Measurements from ENCODE around the gene KRTAP10-12. TPM values are rescaled to one million over a fixed set of nuclear protein-coding genes. Genes with fewer than 3 reads are reported as not detected.

The KRTAP10-12 gene
- total RNA-seq, 1 experiment from 2014 or later = not detected

DNA sequence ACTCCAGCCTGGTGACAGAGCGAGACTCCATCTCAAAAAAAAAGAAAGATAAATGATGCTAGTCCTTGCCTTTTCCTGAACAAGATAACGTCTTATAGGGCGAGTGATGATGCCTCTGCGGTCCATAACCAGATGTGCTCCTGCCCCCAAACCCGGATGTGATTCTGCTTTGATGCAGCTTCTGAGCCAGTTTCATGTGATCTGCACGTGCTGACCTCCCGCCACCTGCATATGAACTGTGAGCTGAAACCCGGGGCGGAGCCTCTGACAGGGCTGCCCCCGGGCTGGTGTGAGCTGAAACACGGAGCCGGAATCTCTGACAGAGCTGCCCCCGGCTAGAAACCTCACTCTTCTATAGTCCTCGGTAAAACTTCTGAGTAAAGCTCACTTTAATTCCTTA is 43.8 kb upstream of the KRTAP10-12 start:
- Histone ChIP-seq H3K79me2 (ENCODE audit: low read length) (no peaks in the 10 kb centered on the region), H3K9me2 (replicated peaks; ENCODE audit: low read length) (no peaks in the 10 kb centered on the region), H3K27ac (ENCODE audit: low read length) (no peak overlapping the region), H3K4me1 (ENCODE audit: insufficient read depth, low read length) (no peaks in the 10 kb centered on the region), H3F3A (ENCODE audit: low read length, unreplicated experiment) (no peaks in the 10 kb centered on the region), H3K4me2 (ENCODE audit: low read length) (no peak overlapping the region), H3K9me3 (ENCODE audit: low read length) (0 out of 2 replicates have a peak, but pooled peaks cover 5% of the 10 kb centered on the region), H4K20me1 (ENCODE audit: low read length) (no peaks in the 10 kb centered on the region), H3K4me3 (ENCODE audit: low read length) (no peak overlapping the region), H3K9ac (ENCODE audit: low read length) (no peak overlapping the region), H3K36me3 (ENCODE audit: low read depth, low read length) (no peaks in the 10 kb centered on the region), H2AFZ (ENCODE audit: low read length) (no peak overlapping the region), H3K27me3 (ENCODE audit: low read length) (no peaks in the 10 kb centered on the region)
- TF ChIP-seq EZH2phosphoT487 (IDR thresholded peaks at IDR 0.05; ENCODE audit: borderline replicate concordance, low read length) = no peak
- no peak for TF ChIP-seq CTCF (conservative IDR thresholded peaks at IDR 0.05; ENCODE audit: low read depth, low read length)
- no peak for TF ChIP-seq EZH2 (IDR thresholded peaks at IDR 0.05; ENCODE audit: low read length, unreplicated experiment)
- POLR2A ChIA-PET (ENCODE audit: unreplicated experiment) = no interaction called here
- intact Hi-C loops (cut with micrococcal nuclease) = no loop called here
- no peak for DNase-seq
- CTCF ChIA-PET = no interaction called here
- no TSS peak for BruUV-seq (replicated peaks)
- no peak for ATAC-seq

DNA sequence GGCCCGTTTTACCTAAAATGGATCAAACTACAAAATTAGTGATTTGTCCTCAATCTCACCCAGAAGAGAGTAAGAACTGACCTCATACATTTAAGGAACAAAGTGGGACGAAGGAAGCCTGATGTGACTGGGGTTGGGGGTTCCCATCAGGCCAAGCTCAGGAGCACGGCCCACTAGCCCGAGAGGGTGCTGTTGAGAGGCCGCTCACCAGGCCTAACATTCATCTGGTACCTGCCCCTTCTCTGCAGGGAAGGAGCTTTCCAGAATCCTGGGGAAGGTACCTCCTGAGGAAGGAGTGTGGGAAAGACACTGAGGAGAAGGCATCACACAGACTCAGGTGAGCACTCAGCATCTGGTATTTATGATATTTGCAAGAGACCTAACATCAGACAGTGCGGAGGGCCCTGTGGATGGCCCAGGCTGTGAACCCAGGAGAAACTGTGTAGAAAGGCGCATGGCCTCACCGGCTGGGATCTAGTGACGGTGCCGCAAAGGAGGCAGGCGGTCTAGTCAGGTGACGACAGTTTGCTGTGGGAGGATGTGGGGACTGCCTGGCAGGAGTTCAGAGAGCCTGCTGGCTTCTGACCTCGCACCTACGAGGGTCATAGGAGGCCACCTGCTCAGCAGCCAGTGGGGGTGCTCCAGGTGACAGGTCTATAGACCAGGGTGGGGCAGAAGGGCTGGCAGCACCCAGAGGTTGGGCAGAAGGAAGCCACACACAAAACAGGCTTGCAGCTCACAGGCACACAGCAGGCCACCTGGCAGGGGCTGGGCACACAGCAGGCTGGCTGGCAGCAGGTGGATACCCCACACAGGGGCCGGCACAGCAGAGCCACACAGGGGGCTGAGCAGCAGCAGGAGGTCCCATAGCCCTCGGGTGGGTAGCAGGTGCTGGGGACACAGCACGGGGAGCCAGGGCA is 43.1 kb upstream of the KRTAP10-12 start:
- no peaks in the 10 kb centered on the region for H3K79me2 ChIP-seq (ENCODE audit: low read length)
- BruUV-seq (replicated peaks) = no TSS peak
- no peak overlapping the region for H2AFZ ChIP-seq (ENCODE audit: low read length)
- no peak for ATAC-seq
- TF ChIP-seq EZH2phosphoT487 (IDR thresholded peaks at IDR 0.05; ENCODE audit: borderline replicate concordance, low read length) = no peak
- TF ChIP-seq CTCF (conservative IDR thresholded peaks at IDR 0.05; ENCODE audit: low read depth, low read length) = no peak
- H3K4me3 ChIP-seq (ENCODE audit: low read length) = no peak overlapping the region
- no peaks in the 10 kb centered on the region for H3K4me1 ChIP-seq (ENCODE audit: insufficient read depth, low read length)
- no peak for DNase-seq
- intact Hi-C loops (cut with micrococcal nuclease) = no loop called here
- no peaks in the 10 kb centered on the region for H3K27me3 ChIP-seq (ENCODE audit: low read length)
- H3K9me3 ChIP-seq (ENCODE audit: low read length) = 0 out of 2 replicates have a peak, but pooled peaks cover 5% of the 10 kb centered on the region
- no peak overlapping the region for H3K9ac ChIP-seq (ENCODE audit: low read length)
- CTCF ChIA-PET = no interaction called here
- H3K9me2 ChIP-seq (replicated peaks; ENCODE audit: low read length) = no peaks in the 10 kb centered on the region
- no peaks in the 10 kb centered on the region for H3K36me3 ChIP-seq (ENCODE audit: low read depth, low read length)
- H4K20me1 ChIP-seq (ENCODE audit: low read length) = no peaks in the 10 kb centered on the region
- POLR2A ChIA-PET (ENCODE audit: unreplicated experiment) = no interaction called here
- H3K27ac ChIP-seq (ENCODE audit: low read length) = no peak overlapping the region
- no peaks in the 10 kb centered on the region for H3F3A ChIP-seq (ENCODE audit: low read length, unreplicated experiment)
- no peak overlapping the region for H3K4me2 ChIP-seq (ENCODE audit: low read length)

- no peaks in the 10 kb centered on the region for H3K36me3 ChIP-seq (ENCODE audit: low read depth, low read length)
- intact Hi-C loops (cut with micrococcal nuclease) = no loop called here
- H4K20me1 ChIP-seq (ENCODE audit: low read length) = no peaks in the 10 kb centered on the region
- no peak within 1 kb of the TSS for H3K9ac ChIP-seq (ENCODE audit: low read length)
- H3K79me2 ChIP-seq (ENCODE audit: low read length) = no peaks in the 10 kb centered on the region
- H3K9me2 ChIP-seq (replicated peaks; ENCODE audit: low read length) = no peaks in the 10 kb centered on the region
- H3K4me2 ChIP-seq (ENCODE audit: low read length) = no peak within 1 kb of the TSS
- no peaks in the 10 kb centered on the region for H3K27me3 ChIP-seq (ENCODE audit: low read length)
- H3K4me3 ChIP-seq (ENCODE audit: low read length) = no peak within 1 kb of the TSS
- H3F3A ChIP-seq (ENCODE audit: low read length, unreplicated experiment) = no peaks in the 10 kb centered on the region
- H3K4me1 ChIP-seq (ENCODE audit: insufficient read depth, low read length) = no peaks in the 10 kb centered on the region
- no peak for ATAC-seq
- POLR2A ChIA-PET (ENCODE audit: unreplicated experiment) = no interaction called here
- BruUV-seq (replicated peaks) = no TSS peak
- CTCF ChIA-PET = no interaction called here
- H2AFZ ChIP-seq (ENCODE audit: low read length) = no peak within 1 kb of the TSS
- H3K9me3 ChIP-seq (ENCODE audit: low read length) = 0 out of 2 replicates have a peak, but pooled peaks cover 5% of the 10 kb centered on the region
- no peak for TF ChIP-seq EZH2phosphoT487 (IDR thresholded peaks at IDR 0.05; ENCODE audit: borderline replicate concordance, low read length)
- no peak for TF ChIP-seq CTCF (conservative IDR thresholded peaks at IDR 0.05; ENCODE audit: low read depth, low read length)
- no peak for TF ChIP-seq EZH2 (IDR thresholded peaks at IDR 0.05; ENCODE audit: low read length, unreplicated experiment)
- DNase-seq = no peak
- H3K27ac ChIP-seq (ENCODE audit: low read length) = no peak within 1 kb of the TSS
These were observed 42.3 kb upstream of the KRTAP10-12 start, which contains the start of gene KRTAP12-4 for GRCh38 chr21:44654576-44655175. TSS of gene KRTAP12-4 (minus strand) at chr21:44654659. CDS start at chr21:44654614, 45 bp downstream.
